HG03521 (cell line): Measurements from ENCODE around the gene PAX7.
"Not testable (repeated sequence)": the region's sequence is repeated elsewhere in the genome, so short reads cannot be mapped to it uniquely, and the experiment has no call there.

Experiments
- ATAC-seq: cut with Tn5 transposase; IDR thresholded peaks from one replicate; pipeline ENCODE4 v1.9.1; 2021; ENCODE audit warnings: mild to moderate bottlenecking, moderate library complexity; ENCODE audit not compliant: unreplicated experiment

Gene PAX7

DNA sequence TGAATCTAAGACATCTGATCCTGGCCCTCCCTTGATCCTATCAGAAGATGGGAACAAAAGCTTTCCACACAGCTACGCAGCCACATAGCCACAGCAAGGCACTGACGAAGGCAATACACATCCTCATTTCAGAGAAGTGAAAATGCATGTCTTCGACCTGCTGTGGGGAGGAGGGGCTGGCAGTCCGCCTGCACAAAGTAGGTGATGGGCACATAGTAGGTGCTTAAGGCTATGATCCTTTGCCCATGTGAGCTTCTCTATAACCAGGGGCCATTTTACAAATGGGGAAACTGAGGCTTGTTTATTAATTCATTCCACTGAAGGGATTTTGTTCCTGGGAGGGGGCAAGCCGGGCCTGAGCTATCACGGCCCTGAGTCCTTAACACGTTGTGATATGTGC, 94.2 kb downstream of the PAX7 start:
- no peak for ATAC-seq

DNA sequence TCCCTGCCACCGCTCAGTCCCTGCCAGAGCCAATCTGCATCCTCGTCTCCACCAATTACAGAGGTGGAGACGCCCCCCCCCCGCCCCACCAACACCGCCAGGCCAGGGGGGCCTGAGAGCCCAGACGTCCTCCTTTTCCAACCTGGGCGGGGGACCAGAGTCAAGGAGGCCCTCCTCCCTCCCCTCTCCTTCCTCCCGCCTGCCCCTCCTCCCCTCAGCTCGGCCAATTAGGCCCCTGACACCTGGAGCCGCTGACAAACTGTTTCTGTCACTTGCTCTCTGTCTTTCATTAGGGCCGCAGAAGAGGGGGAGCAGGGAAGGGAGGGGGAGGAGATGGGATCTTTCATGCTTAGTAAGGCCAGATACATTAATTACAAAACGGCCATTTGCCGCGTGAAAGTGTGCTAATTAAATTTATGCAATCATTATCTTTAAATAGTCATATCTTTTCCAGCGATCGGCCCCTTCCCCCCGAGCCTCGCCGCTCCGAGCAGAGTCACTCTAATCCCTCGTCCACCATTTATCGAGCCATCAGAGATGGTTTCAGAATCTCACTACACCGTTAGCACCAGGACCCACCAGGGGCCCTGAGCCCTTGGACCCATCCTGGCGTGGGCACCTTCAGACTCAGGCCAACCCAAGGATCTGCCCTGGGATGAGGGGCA, 94.7 kb downstream of the PAX7 start:
- no peak for ATAC-seq

DNA sequence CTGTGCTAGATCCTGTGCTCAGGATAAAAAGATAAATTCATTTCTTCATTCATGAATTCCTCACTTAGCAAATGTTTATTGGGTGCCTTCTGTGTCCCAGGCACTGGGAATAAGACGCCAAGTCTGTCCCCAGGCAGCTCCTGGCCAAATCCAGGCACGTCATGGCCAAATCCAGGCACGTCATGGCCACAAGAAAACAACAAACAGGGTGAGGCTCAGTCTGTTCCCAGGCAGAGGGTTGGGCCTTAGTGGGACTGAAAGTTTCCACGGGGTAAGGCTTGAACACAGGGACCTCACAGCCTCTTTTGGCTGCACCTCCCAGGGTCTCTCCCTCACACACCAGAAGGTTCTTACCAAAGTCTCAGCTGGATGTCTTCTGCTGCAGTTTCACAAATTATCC, 95.7 kb downstream of the PAX7 start:
- ATAC-seq: no peak

DNA sequence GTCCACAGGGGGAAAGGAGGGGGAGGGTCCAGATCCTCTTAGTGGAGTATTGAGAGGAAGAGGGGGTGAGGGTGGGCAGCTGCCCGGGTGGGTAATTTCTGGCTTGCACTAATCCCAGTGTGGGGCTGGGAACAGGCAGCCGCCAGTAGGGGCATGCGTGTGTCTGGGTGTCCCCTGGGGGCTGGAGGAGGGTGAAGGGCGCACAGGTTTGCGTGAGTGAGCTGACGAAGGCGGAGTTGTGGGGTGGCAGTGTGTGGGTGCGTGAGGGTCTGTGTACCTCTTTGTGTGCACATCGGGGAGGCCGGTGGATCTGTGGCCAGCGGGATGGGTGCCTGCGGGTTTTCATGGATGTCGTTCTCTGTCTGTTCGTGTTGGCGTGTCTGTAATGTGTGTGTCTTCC, 97.3 kb downstream of the PAX7 start:
- no peak for ATAC-seq

DNA sequence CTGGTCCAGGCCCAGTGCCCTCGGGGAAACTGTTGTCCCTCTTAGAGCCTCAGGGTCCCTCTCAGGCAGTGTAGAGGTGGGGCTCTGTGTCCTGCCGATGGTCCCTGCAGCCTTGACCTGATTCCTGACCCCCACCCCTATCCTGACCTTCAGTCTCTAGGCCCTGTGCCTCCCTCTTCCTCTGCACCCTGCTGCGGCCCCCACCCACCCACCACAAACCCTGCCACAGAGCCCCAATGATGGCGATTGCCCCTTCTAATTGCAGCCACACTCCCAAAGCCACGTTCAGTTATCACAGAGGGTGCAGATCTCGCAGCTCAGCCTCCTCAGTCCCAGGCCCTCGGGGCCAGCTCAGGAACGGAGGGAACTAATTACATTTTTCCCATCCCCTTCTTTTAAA, 99.7 kb downstream of the PAX7 start:
- no peak for ATAC-seq

DNA sequence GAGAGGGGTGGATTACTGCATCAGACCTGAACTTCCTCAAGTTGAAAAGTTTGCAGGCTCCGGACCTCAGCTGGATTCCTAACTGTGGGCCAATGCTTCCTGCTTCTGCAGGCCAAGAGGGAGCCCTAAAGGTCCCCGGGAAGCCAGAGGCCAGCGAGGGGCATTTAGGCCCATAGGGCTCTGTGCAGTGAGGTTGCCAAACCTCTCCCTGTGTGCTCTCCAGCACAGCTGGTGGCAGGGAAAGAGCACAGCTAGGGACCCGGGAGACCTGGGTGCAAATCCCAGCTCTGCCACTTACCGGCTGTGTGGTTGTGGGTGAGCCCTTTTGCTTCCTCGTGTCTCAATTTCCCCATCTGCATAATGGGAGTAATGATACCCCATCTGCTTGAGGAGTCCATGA, 100.5 kb downstream of the PAX7 start:
- no peak for ATAC-seq

DNA sequence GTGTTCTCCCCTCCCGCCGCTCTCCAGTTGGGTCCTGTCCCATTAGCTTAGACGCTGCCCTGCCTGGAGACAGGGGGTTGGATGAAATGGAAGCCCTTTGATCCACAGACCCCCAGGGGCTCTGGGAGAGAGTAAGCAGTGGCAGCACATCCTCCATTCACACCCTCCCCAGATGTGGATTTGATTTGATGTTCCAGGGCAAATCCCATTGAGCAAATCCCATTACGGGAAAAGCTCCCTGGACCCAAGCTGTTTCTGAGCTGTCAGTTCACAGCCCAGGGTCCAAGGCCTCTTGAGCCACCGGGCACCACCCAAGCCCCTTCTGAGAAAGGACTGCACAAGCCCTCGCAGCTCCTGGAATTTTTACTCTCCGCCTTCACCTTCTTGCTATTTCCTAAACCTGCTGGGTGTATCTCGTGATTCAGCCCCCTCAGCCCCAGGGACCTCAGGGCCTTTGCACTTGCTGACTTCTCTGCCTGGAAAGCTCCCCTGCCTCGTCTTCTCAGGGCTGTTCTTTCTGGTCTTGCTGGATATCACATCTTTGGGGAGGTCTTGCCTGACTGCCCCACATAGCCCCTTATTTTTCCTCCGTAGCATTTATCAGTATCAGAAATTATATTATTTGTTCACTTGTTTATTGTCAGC, 101.1 kb downstream of the PAX7 start:
- no peak for ATAC-seq

DNA sequence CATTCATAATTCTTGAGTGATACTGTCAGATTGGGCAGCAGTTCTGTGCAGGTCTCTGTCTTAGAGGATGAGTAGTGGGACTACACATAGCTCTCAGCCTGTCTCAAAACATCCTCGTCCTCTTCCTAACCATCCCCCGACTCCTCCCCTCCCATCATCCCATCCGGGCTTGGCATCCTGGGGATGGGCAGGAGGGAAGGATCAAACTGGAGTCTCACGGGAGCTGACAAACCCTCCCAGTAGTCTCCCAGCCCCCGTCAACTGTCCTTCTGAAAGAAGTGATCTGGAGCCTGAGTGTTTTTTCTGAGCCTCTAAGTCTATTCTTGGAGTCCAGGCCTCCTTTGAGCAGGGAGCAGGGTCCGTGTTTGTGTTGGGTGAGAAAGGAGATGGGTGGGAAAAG, 102.0 kb downstream of the PAX7 start:
- no peak for ATAC-seq

DNA sequence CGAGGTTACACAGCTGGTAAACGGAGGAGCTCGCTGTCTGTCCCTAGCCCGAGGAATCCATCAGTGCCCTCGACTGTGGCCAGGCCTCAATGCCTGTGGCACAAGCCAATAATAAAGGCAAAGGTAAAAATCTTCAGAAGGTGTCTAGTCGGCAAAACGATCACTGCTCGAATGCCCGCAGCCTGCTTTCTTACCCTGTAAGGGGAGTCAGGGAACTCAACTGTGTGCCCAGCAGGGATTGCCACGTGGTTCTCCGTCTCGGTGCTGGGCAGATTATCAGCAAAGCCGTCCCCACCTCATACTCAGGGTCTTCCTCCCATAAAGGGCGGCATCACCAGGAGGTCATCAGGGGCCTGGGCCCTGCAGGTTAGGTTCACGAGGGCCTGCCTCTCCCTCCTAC, 103.4 kb downstream of the PAX7 start:
- ATAC-seq: no peak

DNA sequence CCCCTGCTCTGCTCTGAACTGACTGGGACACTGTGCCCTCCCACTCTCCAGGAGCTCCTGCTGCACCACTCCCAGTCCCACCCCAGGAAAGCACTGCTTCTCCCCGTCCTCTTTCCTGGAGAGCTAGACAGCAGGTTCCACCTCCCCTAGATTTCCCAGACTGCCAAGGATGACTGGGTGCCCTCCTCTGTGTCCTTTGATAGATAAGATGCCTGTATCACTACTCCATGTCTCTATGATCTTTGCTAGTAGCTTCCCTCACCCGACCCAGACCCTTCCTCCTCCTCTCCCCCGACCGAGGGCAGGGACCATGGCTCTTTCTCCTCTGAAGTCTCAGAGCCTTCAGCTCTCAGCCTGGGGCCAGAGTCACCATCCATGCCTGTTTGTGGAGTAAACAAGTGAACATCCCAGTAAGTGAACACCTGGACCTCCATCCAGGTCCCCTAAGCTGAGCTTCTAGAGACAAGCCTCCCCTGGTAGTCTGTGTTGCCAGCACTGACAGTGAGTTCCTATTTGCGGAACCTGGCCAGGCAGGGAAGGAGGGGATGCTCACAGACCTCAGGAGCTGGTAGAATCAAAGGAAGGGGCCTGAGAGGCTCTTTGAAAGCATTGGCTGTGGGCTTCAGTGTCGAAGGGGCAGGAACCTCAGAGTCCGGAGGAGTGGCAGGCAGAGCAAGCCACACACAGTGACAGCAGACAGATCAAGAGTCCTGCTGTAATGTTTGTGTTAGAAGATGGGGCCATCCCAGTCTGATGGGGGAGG, 104.0 kb downstream of the PAX7 start:
- ATAC-seq: no peak

DNA sequence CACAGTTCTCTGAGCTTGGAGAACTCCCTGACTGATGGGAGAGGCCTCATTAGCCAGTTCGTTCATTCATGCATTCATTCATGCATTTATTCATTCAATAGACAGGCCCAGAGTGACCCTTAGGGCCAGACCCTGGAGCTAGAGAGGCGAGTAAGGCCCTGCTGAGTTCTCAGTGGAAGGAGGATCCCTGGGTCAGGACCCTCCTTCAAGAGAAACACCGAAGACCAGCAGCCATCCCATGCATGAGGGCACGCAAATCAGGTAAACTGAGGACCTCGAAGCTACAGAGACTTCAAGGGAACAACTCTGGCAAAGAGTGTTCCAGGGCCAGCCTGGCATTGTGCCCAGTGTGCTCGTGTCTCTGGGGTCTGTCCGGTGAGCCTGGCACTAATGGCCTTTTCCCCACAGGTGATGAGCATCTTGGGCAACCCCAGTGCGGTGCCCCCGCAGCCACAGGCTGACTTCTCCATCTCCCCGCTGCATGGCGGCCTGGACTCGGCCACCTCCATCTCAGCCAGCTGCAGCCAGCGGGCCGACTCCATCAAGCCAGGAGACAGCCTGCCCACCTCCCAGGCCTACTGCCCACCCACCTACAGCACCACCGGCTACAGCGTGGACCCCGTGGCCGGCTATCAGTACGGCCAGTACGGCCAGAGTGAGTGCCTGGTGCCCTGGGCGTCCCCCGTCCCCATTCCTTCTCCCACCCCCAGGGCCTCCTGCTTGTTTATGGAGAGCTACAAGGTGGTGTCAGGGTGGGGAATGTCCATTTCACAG, 104.8 kb downstream of the PAX7 start:
- no peak for ATAC-seq

DNA sequence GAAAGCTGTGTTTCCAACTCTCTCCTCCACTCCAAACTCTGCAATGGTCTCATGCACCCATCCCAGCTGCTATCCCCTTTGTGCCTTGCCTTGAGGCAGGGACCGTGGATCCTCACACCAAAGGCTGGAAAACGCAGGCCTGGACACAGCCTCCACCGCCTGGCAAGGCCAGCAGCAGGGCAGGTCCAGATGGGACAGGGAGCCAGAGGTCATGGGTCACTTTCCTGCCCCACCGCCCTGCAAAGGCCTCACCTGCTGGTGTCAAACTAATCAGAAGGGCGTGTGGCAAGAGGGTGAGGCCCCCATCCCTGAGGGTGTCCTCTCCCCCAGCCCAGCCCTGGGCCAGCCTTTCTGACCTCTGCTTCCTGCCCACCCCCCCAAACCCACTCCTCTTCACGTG, 106.3 kb downstream of the PAX7 start:
- no peak for ATAC-seq

DNA sequence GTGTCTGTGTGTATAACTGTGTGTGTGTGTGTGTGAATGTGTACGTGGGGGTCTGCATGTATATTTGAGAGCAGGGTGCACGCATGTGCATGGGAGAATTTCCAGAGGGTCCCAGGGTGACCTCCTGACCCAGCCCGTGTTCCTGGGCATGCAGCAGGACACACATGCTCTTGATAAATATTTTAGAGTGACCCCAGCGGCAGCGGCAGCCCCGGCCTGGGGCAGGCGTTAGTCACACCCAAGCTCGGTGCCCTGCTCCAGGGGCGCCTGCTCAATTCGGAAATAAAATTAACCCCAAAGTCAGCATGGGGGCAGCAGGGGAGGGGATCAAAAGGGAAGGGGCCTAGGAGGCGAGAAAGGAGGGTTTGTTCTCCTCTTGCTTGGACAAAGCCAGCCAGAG, 107.5 kb downstream of the PAX7 start:
- ATAC-seq: no peak

DNA sequence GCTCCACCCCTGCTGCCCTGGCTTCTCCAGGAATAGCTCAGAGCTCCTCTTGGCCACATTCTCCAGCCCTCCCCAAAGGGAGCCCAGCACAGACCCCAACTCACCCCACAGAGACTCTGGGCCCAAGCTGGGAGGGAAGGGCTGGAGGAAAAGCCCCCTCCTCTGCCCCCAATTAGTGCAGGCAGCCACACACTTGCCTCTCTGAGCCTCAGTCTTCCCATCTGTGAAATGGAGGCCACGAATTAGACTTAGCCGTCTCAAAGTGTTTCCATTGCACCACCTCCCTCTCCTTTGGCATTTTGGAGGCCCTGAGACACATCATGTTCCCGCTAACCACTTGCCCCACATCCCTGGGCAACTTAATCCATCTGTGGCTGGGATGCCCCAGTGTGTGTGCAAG, 108.0 kb downstream of the PAX7 start:
- no peak for ATAC-seq

DNA sequence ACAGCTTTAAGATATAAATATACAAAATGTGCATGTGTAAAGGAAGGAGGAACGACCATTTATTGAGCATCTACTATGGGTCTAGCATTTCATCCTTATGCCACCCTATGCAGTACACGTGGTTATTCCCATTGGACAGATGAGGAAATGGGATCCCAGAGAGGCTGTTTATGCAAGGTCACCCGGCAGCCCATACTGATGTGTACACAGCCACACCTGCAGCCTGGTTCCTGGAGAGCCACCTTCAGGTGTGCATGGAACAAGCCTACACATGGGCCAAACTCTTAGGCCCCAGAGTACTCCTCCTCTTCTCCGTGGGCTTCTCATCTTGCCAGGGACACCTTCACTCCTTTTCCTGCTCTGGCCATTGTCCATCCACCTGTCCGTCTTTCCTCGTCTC, 108.8 kb downstream of the PAX7 start:
- ATAC-seq: no peak

DNA sequence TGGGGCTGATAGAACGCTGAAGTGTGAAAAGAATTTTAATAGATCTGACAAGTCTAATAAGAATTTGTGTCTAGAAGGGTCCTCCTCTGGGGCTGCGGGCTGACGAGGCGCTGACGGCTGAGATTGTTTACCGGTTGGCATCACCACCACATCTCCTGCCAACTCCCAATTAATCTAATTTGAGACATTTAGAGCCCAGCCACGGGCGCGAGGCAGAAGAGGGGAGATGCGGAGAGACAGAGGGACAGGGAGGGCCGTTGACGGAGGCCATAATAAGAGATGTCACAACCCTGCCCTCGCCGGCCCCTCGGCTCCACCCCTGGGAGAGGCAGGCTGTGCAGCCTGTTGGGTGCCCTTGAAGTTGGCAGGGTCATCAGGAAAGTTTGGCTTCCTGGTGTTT, 109.3 kb downstream of the PAX7 start:
- no peak for ATAC-seq

DNA sequence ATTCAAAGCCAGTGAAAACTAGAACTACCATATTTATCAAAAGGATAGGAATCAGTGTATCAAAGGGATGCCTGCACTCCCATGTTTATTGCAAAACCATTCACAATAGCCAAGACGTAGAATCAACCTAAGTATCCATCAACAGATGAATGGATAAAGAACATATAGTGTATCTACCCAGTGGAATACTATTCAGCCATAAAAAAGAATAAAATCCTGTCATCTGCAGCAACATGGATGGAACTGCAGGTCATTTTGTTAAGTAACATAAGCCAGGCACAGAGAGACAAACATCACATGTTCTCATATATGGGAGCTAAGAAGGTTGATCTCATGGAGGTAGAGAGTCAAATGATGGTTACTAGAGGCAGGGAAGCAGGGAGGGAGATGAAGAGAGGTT, 110.0 kb downstream of the PAX7 start:
- ATAC-seq: no peak

DNA sequence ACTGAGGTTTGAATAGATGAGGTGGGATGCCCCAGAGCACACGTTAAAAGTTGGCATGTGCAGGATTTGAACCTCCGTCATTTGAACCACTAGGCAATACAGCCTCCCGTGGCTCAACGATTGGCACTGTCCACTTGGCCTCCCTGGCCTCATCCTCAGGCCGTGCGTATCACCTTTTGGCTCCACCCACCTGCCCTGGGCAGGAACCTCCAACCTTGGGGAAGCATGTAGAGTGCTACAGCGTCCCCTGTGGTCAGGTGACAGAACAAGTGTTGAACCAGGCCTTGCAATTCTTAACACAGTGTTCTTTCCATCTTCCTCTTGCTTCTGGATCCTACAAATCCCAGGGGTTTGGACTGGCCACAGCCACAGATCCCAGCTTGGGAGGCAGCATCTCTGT, 112.6 kb downstream of the PAX7 start:
- no peak for ATAC-seq

DNA sequence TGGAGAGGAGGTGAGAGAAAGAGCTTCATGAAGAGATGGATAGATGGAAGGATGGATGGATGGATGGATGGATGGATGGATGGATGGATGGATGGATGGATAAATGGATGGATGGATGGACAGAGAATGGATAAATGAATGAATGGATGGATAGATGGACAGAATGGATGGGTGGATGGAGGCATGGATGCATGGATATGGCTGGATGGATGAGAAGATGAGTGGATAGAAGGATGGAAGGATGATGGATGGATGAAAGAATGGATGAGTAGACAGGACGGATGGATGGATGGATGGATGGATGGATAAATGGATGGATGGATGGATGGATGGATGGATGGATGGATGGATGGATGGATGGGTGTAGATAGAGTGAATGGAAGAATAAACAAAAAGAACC, 113.7 kb downstream of the PAX7 start:
- not testable (repeated sequence) for ATAC-seq

DNA sequence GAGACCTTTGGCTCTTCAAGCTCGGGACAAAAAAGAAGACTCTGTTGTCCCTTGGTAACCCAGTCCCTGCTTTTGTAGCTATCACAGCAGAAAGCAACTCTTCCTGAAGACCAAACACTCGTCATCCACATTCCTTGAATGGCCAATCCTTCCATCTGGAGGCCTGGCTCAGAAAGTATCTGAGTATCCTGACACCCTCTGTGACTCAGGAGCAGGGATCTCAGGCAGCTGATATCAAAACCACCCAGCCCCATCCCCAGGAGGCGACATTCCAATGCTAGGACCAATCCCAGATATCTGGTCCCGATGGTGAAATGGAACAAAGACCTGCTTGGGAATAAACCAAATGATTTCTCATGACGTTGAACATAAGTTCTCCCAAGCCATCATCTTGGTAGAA, 116.3 kb downstream of the PAX7 start:
- no peak for ATAC-seq

DNA sequence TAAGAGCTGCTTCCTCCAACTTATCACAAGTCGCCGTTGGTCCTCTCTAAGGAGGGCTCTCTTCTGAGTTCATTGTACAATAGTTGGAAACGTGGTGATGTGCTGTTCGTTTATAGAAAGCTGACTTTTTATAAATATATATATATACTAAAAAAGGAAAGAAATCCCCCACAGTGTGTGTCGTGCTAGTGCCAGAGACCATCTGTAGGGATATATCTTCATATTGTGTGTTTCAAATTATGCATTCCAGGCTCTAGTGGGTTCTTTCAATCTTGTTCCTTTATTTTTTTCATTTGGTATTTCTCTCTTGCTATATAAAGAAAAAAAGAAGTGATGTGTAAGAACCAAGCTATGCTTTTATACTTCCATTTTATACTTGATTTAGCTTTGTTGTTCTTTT, 117.0 kb downstream of the PAX7 start:
- no peak for ATAC-seq

DNA sequence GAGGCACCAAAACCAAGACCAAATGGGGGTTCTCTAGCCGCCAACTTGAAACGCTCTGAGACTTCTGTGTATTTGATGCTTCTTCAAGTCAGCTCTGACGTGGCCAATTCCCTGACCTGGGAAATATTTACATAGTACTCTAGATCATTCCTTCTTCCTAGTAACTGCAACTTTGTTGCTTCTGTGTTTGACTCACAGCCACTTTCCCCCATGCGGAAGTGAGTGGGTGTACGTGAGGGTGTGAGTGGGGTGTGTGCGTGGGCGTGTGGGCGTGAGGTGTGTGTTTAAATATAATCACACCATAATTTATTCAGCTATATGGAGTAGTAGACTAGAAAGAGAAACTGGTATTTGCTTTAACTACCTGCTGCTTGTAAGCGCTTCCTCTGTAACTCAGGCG, 117.8 kb downstream of the PAX7 start:
- no peak for ATAC-seq
